ENCODE data around the gene TREM1.

The TREM1 gene

GRCh38 chr6:41318261-41318653, 31.8 kb upstream of the TREM1 start:
- Histone ChIP-seq H4K20me1 (ENCODE audit: insufficient read depth, low read length, poor library complexity, severe bottlenecking) (no peaks in the 10 kb centered on the region), H3K9me3 (ENCODE audit: insufficient read depth, low read depth, low read length) (no peaks in the 10 kb centered on the region), H3K4me1 (ENCODE audit: insufficient read depth, low read length, poor library complexity, severe bottlenecking) (peaks cover 5% of the 10 kb centered on the region), H3K79me2 (ENCODE audit: insufficient read depth, low read length) (no peaks in the 10 kb centered on the region), H3K36me3 (ENCODE audit: insufficient read depth, low read length) (no peaks in the 10 kb centered on the region), H3K9ac (ENCODE audit: low read depth, low read length, poor library complexity, severe bottlenecking) (no peak overlapping the region), H2AFZ (ENCODE audit: low read length) (peak overlapping the region; percentile 59), H3K9me2 (replicated peaks; ENCODE audit: low read depth, low read length) (no peaks in the 10 kb centered on the region), H3K27me3 (ENCODE audit: insufficient read depth, low read length, poor library complexity, severe bottlenecking) (peaks cover 18% of the 10 kb centered on the region), H3K4me3 (ENCODE audit: low read length, poor library complexity, severe bottlenecking) (peak overlapping the region; percentile 28), H3F3A (ENCODE audit: low read depth) (no peaks in the 10 kb centered on the region), H3K4me2 (ENCODE audit: low read depth, low read length, poor library complexity, severe bottlenecking) (peak overlapping the region; percentile 58)
- no peak for TF ChIP-seq EZH2phosphoT487 (IDR thresholded peaks at IDR 0.05; ENCODE audit: borderline replicate concordance)
- TF ChIP-seq CTCF (conservative IDR thresholded peaks at IDR 0.05; ENCODE audit: low read length) = no peak

GRCh38 chr6:41315943-41316620, 29.6 kb upstream of the TREM1 start:
- Histone ChIP-seq H3K36me3 (ENCODE audit: insufficient read depth, low read length) (no peaks in the 10 kb centered on the region), H3K27me3 (ENCODE audit: insufficient read depth, low read length, poor library complexity, severe bottlenecking) (peaks cover 21% of the 10 kb centered on the region), H4K20me1 (ENCODE audit: insufficient read depth, low read length, poor library complexity, severe bottlenecking) (no peaks in the 10 kb centered on the region), H3F3A (ENCODE audit: low read depth) (no peaks in the 10 kb centered on the region), H3K79me2 (ENCODE audit: insufficient read depth, low read length) (no peaks in the 10 kb centered on the region), H3K4me2 (ENCODE audit: low read depth, low read length, poor library complexity, severe bottlenecking) (no peak overlapping the region), H2AFZ (ENCODE audit: low read length) (no peak overlapping the region), H3K4me3 (ENCODE audit: low read length, poor library complexity, severe bottlenecking) (no peak overlapping the region), H3K4me1 (ENCODE audit: insufficient read depth, low read length, poor library complexity, severe bottlenecking) (peaks cover 5% of the 10 kb centered on the region), H3K9ac (ENCODE audit: low read depth, low read length, poor library complexity, severe bottlenecking) (no peak overlapping the region), H3K9me2 (replicated peaks; ENCODE audit: low read depth, low read length) (no peaks in the 10 kb centered on the region), H3K9me3 (ENCODE audit: insufficient read depth, low read depth, low read length) (no peaks in the 10 kb centered on the region)
- no peak for TF ChIP-seq EZH2phosphoT487 (IDR thresholded peaks at IDR 0.05; ENCODE audit: borderline replicate concordance)
- TF ChIP-seq CTCF (conservative IDR thresholded peaks at IDR 0.05; ENCODE audit: low read length) = no peak

- Histone ChIP-seq H3K4me3 (ENCODE audit: low read length, poor library complexity, severe bottlenecking) (no peak overlapping the region), H4K20me1 (ENCODE audit: insufficient read depth, low read length, poor library complexity, severe bottlenecking) (no peaks in the 10 kb centered on the region), H3F3A (ENCODE audit: low read depth) (no peaks in the 10 kb centered on the region), H3K4me1 (ENCODE audit: insufficient read depth, low read length, poor library complexity, severe bottlenecking) (peaks cover 5% of the 10 kb centered on the region), H3K27me3 (ENCODE audit: insufficient read depth, low read length, poor library complexity, severe bottlenecking) (peaks cover 21% of the 10 kb centered on the region), H3K79me2 (ENCODE audit: insufficient read depth, low read length) (no peaks in the 10 kb centered on the region), H2AFZ (ENCODE audit: low read length) (no peak overlapping the region), H3K9me3 (ENCODE audit: insufficient read depth, low read depth, low read length) (no peaks in the 10 kb centered on the region), H3K9ac (ENCODE audit: low read depth, low read length, poor library complexity, severe bottlenecking) (no peak overlapping the region), H3K9me2 (replicated peaks; ENCODE audit: low read depth, low read length) (no peaks in the 10 kb centered on the region), H3K4me2 (ENCODE audit: low read depth, low read length, poor library complexity, severe bottlenecking) (no peak overlapping the region), H3K36me3 (ENCODE audit: insufficient read depth, low read length) (no peaks in the 10 kb centered on the region)
- no peak for TF ChIP-seq CTCF (conservative IDR thresholded peaks at IDR 0.05; ENCODE audit: low read length)
- no peak for TF ChIP-seq EZH2phosphoT487 (IDR thresholded peaks at IDR 0.05; ENCODE audit: borderline replicate concordance)
Measured at GRCh38 chr6:41315203-41315602, 28.7 kb upstream of the TREM1 start.

Measured in Loucy (cell line).